Tibial artery (tissue), 4 donors: ENCODE data around the gene GNB4.

ENCODE experiments used
- DNase-seq, 2 donors: peaks; one replicate each; pipeline ENCODE4 v3.0.0-alpha.2; 2019
- H3K27ac ChIP-seq, 2 donors: fragments of 200-600 bp; sonication (generic) in 1 of 2; 1 replicate in 1 of 2; 2 replicates in 1 of 2; pipeline ENCODE4 v1.5.1; 2018 to 2019; ENCODE audit warnings: mild to moderate bottlenecking in 1 of 2
- H3K27me3 ChIP-seq, 2 donors: fragments of 200-600 bp; sonication (generic) in 1 of 2; one replicate each; pipeline versions ENCODE4 v1.5.1 to v1.6.0; 2016 to 2019
- H3K36me3 ChIP-seq, 3 donors: fragments of 200-600 bp; sonication (generic) in 2 of 3; one replicate each; pipeline ENCODE4 v1.5.1; 2016 to 2019; ENCODE audit warnings: mild to moderate bottlenecking in 2 of 3
- H3K4me1 ChIP-seq, 4 donors: fragments of 200-600 bp; sonication (generic) in 2 of 4; 1 replicate in 3 of 4; 2 replicates in 1 of 4; pipeline ENCODE4 v1.5.1; 2016 to 2019
- H3K4me3 ChIP-seq, 2 donors: fragments of 200-600 bp; sonication (generic) in 1 of 2; 1 replicate in 1 of 2; 2 replicates in 1 of 2; pipeline ENCODE4 v1.5.1; 2018 to 2019; ENCODE audit warnings: mild to moderate bottlenecking in 2 of 2
- H3K9me3 ChIP-seq, 3 donors: fragments of 200-600 bp; sonication (generic) in 1 of 3; one replicate each; pipeline ENCODE4 v1.5.1; 2016 to 2019
- CTCF ChIP-seq, 2 experiments: fragments of 200-600 bp in 1 of 2; fragments of 450-650 bp in 1 of 2; IDR thresholded peaks; one replicate each; pipeline ENCODE4 v1.5.1; 2017 to 2019; ENCODE audit warnings: antibody characterized with exemption in 2 of 2, mild to moderate bottlenecking in 1 of 2, moderate library complexity in 1 of 2
- intact Hi-C: fragments of 100-400 bp; cut with DNase I; formaldehyde crosslinking; loops from one replicate; pipeline ENCODE4 v1.15.0; 2023; ENCODE audit warnings: low total_unique reads

GNB4 gene

GRCh38 chr3:179402963-179403362 lies 48.3 kb downstream of the GNB4 start:
- peaks cover 0 to 7% (median 0%) of the 10 kb centered on the region in 4 donors for H3K4me1 ChIP-seq
- no peak overlapping the region for H3K27ac ChIP-seq
- no peak overlapping the region for H3K4me3 ChIP-seq
- no peaks in the 10 kb centered on the region for H3K9me3 ChIP-seq
- peaks cover 27 to 55% (median 41%) of the 10 kb centered on the region in 3 donors for H3K36me3 ChIP-seq
- no peak for DNase-seq
- intact Hi-C loops = no loop called here
- H3K27me3 ChIP-seq = no peaks in the 10 kb centered on the region
- TF ChIP-seq CTCF (IDR thresholded peaks at IDR 0.05) = no peak

- Histone ChIP-seq H3K4me3 (no peak overlapping the region), H3K36me3 (peaks cover 21 to 53% (median 36%) of the 10 kb centered on the region in 3 donors), H3K4me1 (peaks cover 0 to 7% (median 0%) of the 10 kb centered on the region in 4 donors), H3K27me3 (no peaks in the 10 kb centered on the region), H3K9me3 (no peaks in the 10 kb centered on the region), H3K27ac (no peak overlapping the region)
- no peak for TF ChIP-seq CTCF (IDR thresholded peaks at IDR 0.05)
- intact Hi-C loops = no loop called here
- no peak for DNase-seq
Measured at GRCh38 chr3:179401561-179401960, 49.7 kb downstream of the GNB4 start.

GRCh38 chr3:179398574-179399231 lies 52.6 kb downstream of the GNB4 start:
- H3K27me3 ChIP-seq = no peaks in the 10 kb centered on the region
- no peak overlapping the region for H3K27ac ChIP-seq
- peaks cover 0 to 7% (median 0%) of the 10 kb centered on the region in 4 donors for H3K4me1 ChIP-seq
- no peak overlapping the region for H3K4me3 ChIP-seq
- no peaks in the 10 kb centered on the region for H3K9me3 ChIP-seq
- peaks cover 24 to 49% (median 36%) of the 10 kb centered on the region in 3 donors for H3K36me3 ChIP-seq
- DNase-seq = no peak
- no peak for TF ChIP-seq CTCF (IDR thresholded peaks at IDR 0.05)
- intact Hi-C loops = no loop called here

- no peak for DNase-seq
- Histone ChIP-seq H3K4me3 (no peak overlapping the region), H3K27ac (peak overlapping the region in 1 of 2 donors; percentile 15), H3K27me3 (no peaks in the 10 kb centered on the region), H3K4me1 (no peaks in the 10 kb centered on the region), H3K9me3 (no peaks in the 10 kb centered on the region), H3K36me3 (peaks cover 39 to 73% (median 44%) of the 10 kb centered on the region in 3 donors)
- intact Hi-C loops = no loop called here
- no peak for TF ChIP-seq CTCF (IDR thresholded peaks at IDR 0.05)
Measured at GRCh38 chr3:179391906-179392305, 59.4 kb downstream of the GNB4 start.

GRCh38 chr3:179376474-179376873 lies 74.8 kb downstream of the GNB4 start:
- intact Hi-C loops = no loop called here
- Histone ChIP-seq H3K4me3 (no peak overlapping the region), H3K27me3 (no peaks in the 10 kb centered on the region), H3K36me3 (peaks cover 18 to 75% (median 58%) of the 10 kb centered on the region in 3 donors), H3K27ac (no peak overlapping the region), H3K4me1 (no peaks in the 10 kb centered on the region), H3K9me3 (no peaks in the 10 kb centered on the region)
- DNase-seq = no peak
- TF ChIP-seq CTCF (IDR thresholded peaks at IDR 0.05) = no peak
